ENCODE measurements around the gene PDCD2L.

GRCh38 chr19:34431681-34432402 lies 27.6 kb downstream of the PDCD2L start:
- TF ChIP-seq, protein P1, sequence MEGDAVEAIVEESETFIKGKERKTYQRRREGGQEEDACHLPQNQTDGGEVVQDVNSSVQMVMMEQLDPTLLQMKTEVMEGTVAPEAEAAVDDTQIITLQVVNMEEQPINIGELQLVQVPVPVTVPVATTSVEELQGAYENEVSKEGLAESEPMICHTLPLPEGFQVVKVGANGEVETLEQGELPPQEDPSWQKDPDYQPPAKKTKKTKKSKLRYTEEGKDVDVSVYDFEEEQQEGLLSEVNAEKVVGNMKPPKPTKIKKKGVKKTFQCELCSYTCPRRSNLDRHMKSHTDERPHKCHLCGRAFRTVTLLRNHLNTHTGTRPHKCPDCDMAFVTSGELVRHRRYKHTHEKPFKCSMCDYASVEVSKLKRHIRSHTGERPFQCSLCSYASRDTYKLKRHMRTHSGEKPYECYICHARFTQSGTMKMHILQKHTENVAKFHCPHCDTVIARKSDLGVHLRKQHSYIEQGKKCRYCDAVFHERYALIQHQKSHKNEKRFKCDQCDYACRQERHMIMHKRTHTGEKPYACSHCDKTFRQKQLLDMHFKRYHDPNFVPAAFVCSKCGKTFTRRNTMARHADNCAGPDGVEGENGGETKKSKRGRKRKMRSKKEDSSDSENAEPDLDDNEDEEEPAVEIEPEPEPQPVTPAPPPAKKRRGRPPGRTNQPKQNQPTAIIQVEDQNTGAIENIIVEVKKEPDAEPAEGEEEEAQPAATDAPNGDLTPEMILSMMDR (IDR thresholded peaks at IDR 0.05), result no peak
- TF ChIP-seq POLR2AphosphoS5 (IDR thresholded peaks at IDR 0.05) (no peak), POLR2A (IDR thresholded peaks at IDR 0.05) (no peak)

Data from upper lobe of left lung (tissue), 4 donors.